Neural cell (in vitro differentiated cells): ENCODE data around the gene EPS8.

Experiments used
- CTCF ChIP-seq: fragments of 450-650 bp; IDR thresholded peaks from 2 replicates; pipeline ENCODE4 v1.5.1; 2014; ENCODE audit warnings: antibody characterized with exemption, mild to moderate bottlenecking, moderate library complexity; ENCODE audit not compliant: poor library complexity, severe bottlenecking
- EP300 ChIP-seq: fragments of 450-650 bp; conservative IDR thresholded peaks from 2 replicates; pipeline ENCODE4 v1.6.1; 2014; ENCODE audit warnings: antibody characterized with exemption, mild to moderate bottlenecking, moderate library complexity; ENCODE audit not compliant: poor library complexity, severe bottlenecking
- EZH2 ChIP-seq: fragments of 200-600, 300-800 bp; shearing (Covaris generic), sonication (generic); IDR thresholded peaks from 2 replicates; pipeline ENCODE4 v1.6.1; 2014; ENCODE audit warnings: antibody characterized with exemption, low read length, borderline replicate concordance, mild to moderate bottlenecking; ENCODE audit not compliant: insufficient read depth, poor library complexity, severe bottlenecking
- MXI1 ChIP-seq: fragments of 450-650 bp; conservative IDR thresholded peaks from 2 replicates; pipeline ENCODE4 v1.6.1; 2014; ENCODE audit warnings: antibody characterized with exemption, mild to moderate bottlenecking; ENCODE audit not compliant: poor library complexity, severe bottlenecking
- POLR2AphosphoS5 ChIP-seq: IDR thresholded peaks from 2 replicates; pipeline ENCODE4 v1.6.1; 2012
- RAD21 ChIP-seq: fragments of 450-650 bp; conservative IDR thresholded peaks from 2 replicates; pipeline ENCODE4 v1.6.1; 2014; ENCODE audit warnings: antibody characterized with exemption, mild to moderate bottlenecking, moderate library complexity
- SMC3 ChIP-seq: fragments of 450-650 bp; conservative IDR thresholded peaks from 2 replicates; pipeline ENCODE4 v1.6.1; 2014; ENCODE audit warnings: antibody characterized with exemption, mild to moderate bottlenecking, moderate library complexity; ENCODE audit not compliant: poor library complexity
- TAF1 ChIP-seq: IDR thresholded peaks from 2 replicates; pipeline ENCODE4 v1.6.1; 2012; ENCODE audit warnings: low read depth
- TF ChIP-seq, protein P1 (sequence below): IDR thresholded peaks from 2 replicates; pipeline ENCODE4 v1.6.1; 2012; ENCODE audit warnings: borderline replicate concordance

- no peak for TF ChIP-seq CTCF
- no peak for TF ChIP-seq EP300
- no peak for TF ChIP-seq EZH2
- no peak for TF ChIP-seq POLR2AphosphoS5
- no peak for TF ChIP-seq TAF1
- TF ChIP-seq, protein P1, sequence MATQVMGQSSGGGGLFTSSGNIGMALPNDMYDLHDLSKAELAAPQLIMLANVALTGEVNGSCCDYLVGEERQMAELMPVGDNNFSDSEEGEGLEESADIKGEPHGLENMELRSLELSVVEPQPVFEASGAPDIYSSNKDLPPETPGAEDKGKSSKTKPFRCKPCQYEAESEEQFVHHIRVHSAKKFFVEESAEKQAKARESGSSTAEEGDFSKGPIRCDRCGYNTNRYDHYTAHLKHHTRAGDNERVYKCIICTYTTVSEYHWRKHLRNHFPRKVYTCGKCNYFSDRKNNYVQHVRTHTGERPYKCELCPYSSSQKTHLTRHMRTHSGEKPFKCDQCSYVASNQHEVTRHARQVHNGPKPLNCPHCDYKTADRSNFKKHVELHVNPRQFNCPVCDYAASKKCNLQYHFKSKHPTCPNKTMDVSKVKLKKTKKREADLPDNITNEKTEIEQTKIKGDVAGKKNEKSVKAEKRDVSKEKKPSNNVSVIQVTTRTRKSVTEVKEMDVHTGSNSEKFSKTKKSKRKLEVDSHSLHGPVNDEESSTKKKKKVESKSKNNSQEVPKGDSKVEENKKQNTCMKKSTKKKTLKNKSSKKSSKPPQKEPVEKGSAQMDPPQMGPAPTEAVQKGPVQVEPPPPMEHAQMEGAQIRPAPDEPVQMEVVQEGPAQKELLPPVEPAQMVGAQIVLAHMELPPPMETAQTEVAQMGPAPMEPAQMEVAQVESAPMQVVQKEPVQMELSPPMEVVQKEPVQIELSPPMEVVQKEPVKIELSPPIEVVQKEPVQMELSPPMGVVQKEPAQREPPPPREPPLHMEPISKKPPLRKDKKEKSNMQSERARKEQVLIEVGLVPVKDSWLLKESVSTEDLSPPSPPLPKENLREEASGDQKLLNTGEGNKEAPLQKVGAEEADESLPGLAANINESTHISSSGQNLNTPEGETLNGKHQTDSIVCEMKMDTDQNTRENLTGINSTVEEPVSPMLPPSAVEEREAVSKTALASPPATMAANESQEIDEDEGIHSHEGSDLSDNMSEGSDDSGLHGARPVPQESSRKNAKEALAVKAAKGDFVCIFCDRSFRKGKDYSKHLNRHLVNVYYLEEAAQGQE: no peak
- TF ChIP-seq SMC3: no peak
- no peak for TF ChIP-seq MXI1
- no peak for TF ChIP-seq RAD21
These were observed 111.4 kb downstream of the EPS8 start for GRCh38 chr12:15677726-15678201.
